Suprapubic skin (tissue), 4 donors: ENCODE results near the gene IFI35. TPM values are rescaled to one million over a fixed set of nuclear protein-coding genes. Genes with fewer than 3 reads are reported as not detected.

Source experiments
- DNase-seq, 2 donors: peaks; one replicate each; pipeline ENCODE4 v3.0.0-alpha.2; 2019; ENCODE audit warnings: low spot score in 2 of 2
- H3K27ac ChIP-seq: fragments of 200-600 bp; sonication (generic); one replicate; pipeline ENCODE4 v1.5.1; 2019
- H3K27me3 ChIP-seq: fragments of 200-600 bp; sonication (generic); one replicate; pipeline ENCODE4 v1.5.1; 2019
- H3K36me3 ChIP-seq: fragments of 200-600 bp; sonication (generic); one replicate; pipeline ENCODE4 v1.5.1; 2019
- H3K4me1 ChIP-seq: fragments of 200-600 bp; sonication (generic); one replicate; pipeline ENCODE4 v1.5.1; 2019
- H3K4me3 ChIP-seq: fragments of 200-600 bp; sonication (generic); one replicate; pipeline ENCODE4 v1.5.1; 2019; ENCODE audit warnings: mild to moderate bottlenecking
- H3K9me3 ChIP-seq: fragments of 200-600 bp; sonication (generic); one replicate; pipeline ENCODE4 v1.5.1; 2019
- EP300 ChIP-seq: sonication (generic); formaldehyde crosslinking; IDR thresholded peaks from one replicate; pipeline ENCODE4 v1.6.1; 2017; ENCODE audit warnings: antibody characterized with exemption
- POLR2A ChIP-seq, 2 donors: fragments of 450-650 bp; IDR thresholded peaks; one replicate each; pipeline ENCODE4 v1.6.1; 2017; ENCODE audit warnings: antibody characterized with exemption in 2 of 2, mild to moderate bottlenecking in 2 of 2, moderate library complexity in 2 of 2
- POLR2AphosphoS5 ChIP-seq, 3 donors: sonication (generic); formaldehyde crosslinking; IDR thresholded peaks; one replicate each; pipeline ENCODE4 v1.6.1; 2017; ENCODE audit warnings: antibody characterized with exemption in 3 of 3
- WGBS: methylation state at CpG from one replicate; pipeline ENCODE4 v1.1.5; 2018; 5-methylcytosine and 5-hydroxymethylcytosine counted together
- total RNA-seq, 4 donors: library from RNA; depleted of rRNA; stranded (reverse); fragments of >200 nt; gene quantifications; one replicate each; pipeline ENCODE4 v1.1.0, GENCODE V29; 2016
- TF ChIP-seq, protein P1 (sequence below), 2 donors: fragments of 200-600 bp in 1 of 2; fragments of 450-650 bp in 1 of 2; sonication (generic) in 1 of 2; IDR thresholded peaks; one replicate each; pipeline ENCODE4 v1.5.1; 2016 to 2019; ENCODE audit warnings: antibody characterized with exemption in 2 of 2, mild to moderate bottlenecking in 1 of 2, moderate library complexity in 1 of 2

The IFI35 gene
- total RNA-seq, 4 donors from 2014 or later = 9.0 to 18.0 (median 13.7) TPM

DNA sequence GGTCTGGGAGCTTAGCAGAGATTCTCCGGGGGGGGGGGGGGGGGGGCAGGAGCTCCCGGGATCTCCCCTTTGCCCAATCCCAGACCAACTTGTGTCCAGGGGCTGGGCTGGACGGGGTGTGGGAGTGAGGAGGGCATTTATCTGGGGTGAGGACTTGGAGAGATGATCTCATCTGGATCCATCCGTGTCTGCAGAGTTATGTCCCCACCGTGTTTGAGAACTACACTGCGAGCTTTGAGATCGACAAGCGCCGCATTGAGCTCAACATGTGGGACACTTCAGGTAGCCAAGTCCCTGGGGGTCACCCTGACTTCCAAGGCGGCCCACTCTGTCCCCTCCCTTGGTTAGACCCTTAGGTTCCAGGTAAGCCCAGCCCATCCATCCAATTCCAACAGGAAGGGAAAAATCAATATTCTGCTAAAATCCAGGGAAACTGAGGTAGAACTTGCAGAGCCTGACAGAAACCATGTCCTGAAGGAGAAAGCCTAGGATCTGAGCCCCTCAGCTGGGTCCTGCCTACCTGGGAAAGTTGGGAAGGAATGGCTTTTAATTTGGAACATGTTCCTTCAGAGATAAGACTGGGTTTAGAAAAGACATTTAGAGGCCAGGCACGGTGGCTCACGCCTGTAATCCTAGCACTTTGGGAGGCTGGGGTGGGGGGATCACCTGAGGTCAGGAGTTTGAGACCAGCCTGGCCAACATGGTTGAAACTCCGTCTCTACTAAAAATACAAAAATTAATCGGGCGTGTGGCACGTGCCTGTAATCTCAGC lies 19.4 kb downstream of the IFI35 start:
- no peaks in the 10 kb centered on the region for H3K27me3 ChIP-seq
- H3K4me1 ChIP-seq = peaks cover 27% of the 10 kb centered on the region
- no peak overlapping the region for H3K4me3 ChIP-seq
- WGBS = 58% methylated on average over 16 of the region's 16 CpGs
- H3K9me3 ChIP-seq = no peaks in the 10 kb centered on the region
- peak overlapping the region; percentile 3 for H3K27ac ChIP-seq
- TF ChIP-seq, protein P1, sequence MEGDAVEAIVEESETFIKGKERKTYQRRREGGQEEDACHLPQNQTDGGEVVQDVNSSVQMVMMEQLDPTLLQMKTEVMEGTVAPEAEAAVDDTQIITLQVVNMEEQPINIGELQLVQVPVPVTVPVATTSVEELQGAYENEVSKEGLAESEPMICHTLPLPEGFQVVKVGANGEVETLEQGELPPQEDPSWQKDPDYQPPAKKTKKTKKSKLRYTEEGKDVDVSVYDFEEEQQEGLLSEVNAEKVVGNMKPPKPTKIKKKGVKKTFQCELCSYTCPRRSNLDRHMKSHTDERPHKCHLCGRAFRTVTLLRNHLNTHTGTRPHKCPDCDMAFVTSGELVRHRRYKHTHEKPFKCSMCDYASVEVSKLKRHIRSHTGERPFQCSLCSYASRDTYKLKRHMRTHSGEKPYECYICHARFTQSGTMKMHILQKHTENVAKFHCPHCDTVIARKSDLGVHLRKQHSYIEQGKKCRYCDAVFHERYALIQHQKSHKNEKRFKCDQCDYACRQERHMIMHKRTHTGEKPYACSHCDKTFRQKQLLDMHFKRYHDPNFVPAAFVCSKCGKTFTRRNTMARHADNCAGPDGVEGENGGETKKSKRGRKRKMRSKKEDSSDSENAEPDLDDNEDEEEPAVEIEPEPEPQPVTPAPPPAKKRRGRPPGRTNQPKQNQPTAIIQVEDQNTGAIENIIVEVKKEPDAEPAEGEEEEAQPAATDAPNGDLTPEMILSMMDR (IDR thresholded peaks at IDR 0.05) = no peak
- no peak for TF ChIP-seq POLR2AphosphoS5 (IDR thresholded peaks at IDR 0.05)
- TF ChIP-seq EP300 = no peak
- no peak for TF ChIP-seq POLR2A (IDR thresholded peaks at IDR 0.05)
- no peak for DNase-seq
- H3K36me3 ChIP-seq = no peaks in the 10 kb centered on the region

- 73% methylated on average over 5 of the region's 5 CpGs for WGBS
- Histone ChIP-seq H3K36me3 (no peaks in the 10 kb centered on the region), H3K4me3 (no peak overlapping the region), H3K27ac (no peak overlapping the region), H3K9me3 (no peaks in the 10 kb centered on the region), H3K27me3 (no peaks in the 10 kb centered on the region), H3K4me1 (peaks cover 23% of the 10 kb centered on the region)
- TF ChIP-seq, protein P1 (IDR thresholded peaks at IDR 0.05) = no peak
- no peak for DNase-seq
Observed at GRCh38 chr17:43026595-43026994, 20.0 kb downstream of the IFI35 start.

GRCh38 chr17:43027091-43028032 lies 20.8 kb downstream of the IFI35 start:
- Histone ChIP-seq H3K36me3 (no peaks in the 10 kb centered on the region), H3K9me3 (no peaks in the 10 kb centered on the region), H3K4me3 (no peak overlapping the region), H3K4me1 (peaks cover 22% of the 10 kb centered on the region), H3K27me3 (no peaks in the 10 kb centered on the region), H3K27ac (no peak overlapping the region)
- 75% methylated on average over 9 of the region's 9 CpGs for WGBS
- TF ChIP-seq POLR2AphosphoS5 (IDR thresholded peaks at IDR 0.05) (no peak), POLR2A (IDR thresholded peaks at IDR 0.05) (no peak), EP300 (no peak)
- TF ChIP-seq, protein P1 (IDR thresholded peaks at IDR 0.05) = no peak
- no peak for DNase-seq

- WGBS = 76% methylated on average over 17 of the region's 17 CpGs
- Histone ChIP-seq H3K27ac (no peak overlapping the region), H3K27me3 (no peaks in the 10 kb centered on the region), H3K36me3 (no peaks in the 10 kb centered on the region), H3K4me3 (no peak overlapping the region), H3K9me3 (no peaks in the 10 kb centered on the region), H3K4me1 (peaks cover 17% of the 10 kb centered on the region)
- DNase-seq = no peak
- TF ChIP-seq, protein P1 (IDR thresholded peaks at IDR 0.05) = no peak
Observed at GRCh38 chr17:43028221-43028861, 21.8 kb downstream of the IFI35 start.
